Measurements from ENCODE around the gene CYP46A1. TPM values are rescaled to one million over a fixed set of nuclear protein-coding genes. Genes with fewer than 3 reads are reported as not detected.

The CYP46A1 gene
- total RNA-seq, 2 experiments from 2014 or later: 0.11 to 0.22 TPM

- no peak overlapping the region for H3K27ac Mint-ChIP-seq
- H3K4me1 Mint-ChIP-seq (ENCODE audit: low read depth): no peaks in the 10 kb centered on the region
- peaks cover 64% of the 10 kb centered on the region for H3K27me3 Mint-ChIP-seq
- Histone ChIP-seq H3K36me3 (ENCODE audit: insufficient read depth, low read length) (no peaks in the 10 kb centered on the region), H3K27me3 (ENCODE audit: control insufficient read depth in 1 of 2, insufficient read depth in 2 of 2, low read length in 2 of 2) (peaks cover 18 to 19% of the 10 kb centered on the region in 2 experiments), H3K4me1 (ENCODE audit: insufficient read depth, low read length) (no peaks in the 10 kb centered on the region), H3K27ac (ENCODE audit: low read depth in 1 of 2, low read length in 2 of 2) (no peak overlapping the region), H3K4me3 (ENCODE audit: low read length) (no peak overlapping the region), H3K9me3 (ENCODE audit: control insufficient read depth in 1 of 2, insufficient read depth in 1 of 2, low read length in 2 of 2) (no peaks in the 10 kb centered on the region)
- DNase-seq: no peak
- intact Hi-C loops (cut with DNase I, micrococcal nuclease): no loop called here
- ChIA-PET CTCF (no interaction called here), POLR2A (no interaction called here)
- H3K4me3 Mint-ChIP-seq: no peak overlapping the region
- no peak for TF ChIP-seq CTCF (IDR thresholded peaks at IDR 0.05)
- H3K36me3 Mint-ChIP-seq (ENCODE audit: low read depth): no peaks in the 10 kb centered on the region
- H3K9me3 Mint-ChIP-seq: no peaks in the 10 kb centered on the region
- ATAC-seq (ENCODE audit: poor library complexity): no peak
These were observed 29.7 kb upstream of the CYP46A1 start for GRCh38 chr14:99654235-99654985.

- intact Hi-C loops (cut with DNase I, micrococcal nuclease): no loop called here
- Mint-ChIP-seq H3K27ac (no peak overlapping the region), H3K36me3 (ENCODE audit: low read depth) (no peaks in the 10 kb centered on the region), H3K27me3 (peaks cover 70% of the 10 kb centered on the region), H3K9me3 (no peaks in the 10 kb centered on the region), H3K4me3 (no peak overlapping the region), H3K4me1 (ENCODE audit: low read depth) (peaks cover 4% of the 10 kb centered on the region)
- Histone ChIP-seq H3K4me1 (ENCODE audit: insufficient read depth, low read length) (no peaks in the 10 kb centered on the region), H3K4me3 (ENCODE audit: low read length) (no peak overlapping the region), H3K27me3 (ENCODE audit: control insufficient read depth in 1 of 2, insufficient read depth in 2 of 2, low read length in 2 of 2) (peaks cover 27% of the 10 kb centered on the region in 2 experiments), H3K27ac (ENCODE audit: low read depth in 1 of 2, low read length in 2 of 2) (no peak overlapping the region), H3K36me3 (ENCODE audit: insufficient read depth, low read length) (no peaks in the 10 kb centered on the region), H3K9me3 (ENCODE audit: control insufficient read depth in 1 of 2, insufficient read depth in 1 of 2, low read length in 2 of 2) (peaks cover 0 to 4% of the 10 kb centered on the region in 2 experiments)
- POLR2A ChIA-PET: no interaction called here
- DNase-seq (no peak), ATAC-seq (ENCODE audit: poor library complexity) (no peak)
- TF ChIP-seq CTCF (IDR thresholded peaks at IDR 0.05): no peak
- CTCF ChIA-PET: no interaction called here
These were observed 28.6 kb upstream of the CYP46A1 start for GRCh38 chr14:99655521-99655920.

- Histone ChIP-seq H3K36me3 (ENCODE audit: insufficient read depth, low read length) (no peaks in the 10 kb centered on the region), H3K4me1 (ENCODE audit: insufficient read depth, low read length) (no peaks in the 10 kb centered on the region), H3K27me3 (ENCODE audit: control insufficient read depth in 1 of 2, insufficient read depth in 2 of 2, low read length in 2 of 2) (peaks cover 33% of the 10 kb centered on the region in 2 experiments), H3K27ac (ENCODE audit: low read depth in 1 of 2, low read length in 2 of 2) (no peak overlapping the region), H3K9me3 (ENCODE audit: control insufficient read depth in 1 of 2, insufficient read depth in 1 of 2, low read length in 2 of 2) (peaks cover 0 to 5% of the 10 kb centered on the region in 2 experiments), H3K4me3 (ENCODE audit: low read length) (no peak overlapping the region)
- intact Hi-C loops (cut with DNase I, micrococcal nuclease): no loop called here
- no peaks in the 10 kb centered on the region for H3K36me3 Mint-ChIP-seq (ENCODE audit: low read depth)
- H3K27me3 Mint-ChIP-seq: peaks cover 70% of the 10 kb centered on the region
- no peaks in the 10 kb centered on the region for H3K9me3 Mint-ChIP-seq
- TF ChIP-seq CTCF (IDR thresholded peaks at IDR 0.05): no peak
- DNase-seq: no peak
- POLR2A ChIA-PET: no interaction called here
- CTCF ChIA-PET: no interaction called here
- peaks cover 4% of the 10 kb centered on the region for H3K4me1 Mint-ChIP-seq (ENCODE audit: low read depth)
- H3K4me3 Mint-ChIP-seq: no peak overlapping the region
- H3K27ac Mint-ChIP-seq: no peak overlapping the region
- ATAC-seq (ENCODE audit: poor library complexity): no peak
These were observed 27.9 kb upstream of the CYP46A1 start for GRCh38 chr14:99656171-99656570.

All from CD4-positive, alpha-beta T cell (primary cell).